HG02970 (cell line): ENCODE data around the gene NCK2.

ENCODE experiments used
- ATAC-seq: cut with Tn5 transposase; IDR thresholded peaks from one replicate; pipeline ENCODE4 v1.9.1; 2021; ENCODE audit warnings: mild to moderate bottlenecking, moderate library complexity, moderate number of reproducible peaks; ENCODE audit not compliant: unreplicated experiment, low FRiP score

Gene NCK2

DNA sequence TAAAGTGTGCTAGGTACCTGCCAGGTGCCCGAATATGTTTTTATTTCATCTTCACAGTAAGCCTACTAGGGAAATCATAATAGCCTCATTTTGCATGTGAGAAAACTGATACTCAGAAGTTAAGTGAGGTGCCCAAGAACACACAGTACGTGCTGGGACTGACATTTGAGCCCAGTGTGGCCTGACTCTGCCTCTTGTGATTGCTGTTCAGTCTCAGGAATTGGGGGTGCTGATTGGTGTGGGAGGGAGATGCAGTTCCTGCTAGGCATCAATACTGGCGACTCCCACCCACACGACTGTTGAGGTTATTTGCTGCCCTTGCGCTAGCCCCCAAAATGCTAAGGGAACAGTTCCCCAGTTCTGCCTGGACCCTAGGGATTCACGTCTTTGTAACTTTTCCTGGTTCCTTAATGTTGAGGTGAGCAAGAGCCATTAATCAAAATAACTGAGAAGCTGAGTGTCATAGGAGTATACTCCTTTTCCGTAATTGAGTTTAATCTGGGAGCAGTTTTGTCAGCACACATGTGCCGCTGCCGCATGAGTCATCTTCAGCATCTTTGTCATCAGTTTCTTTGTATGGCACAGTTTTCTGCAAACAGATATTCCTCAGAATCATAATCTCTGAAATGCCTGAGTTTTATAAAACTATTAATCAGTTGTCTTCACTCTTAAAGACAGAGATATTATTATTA is 120.7 kb downstream of the NCK2 start:
- no peak for ATAC-seq

DNA sequence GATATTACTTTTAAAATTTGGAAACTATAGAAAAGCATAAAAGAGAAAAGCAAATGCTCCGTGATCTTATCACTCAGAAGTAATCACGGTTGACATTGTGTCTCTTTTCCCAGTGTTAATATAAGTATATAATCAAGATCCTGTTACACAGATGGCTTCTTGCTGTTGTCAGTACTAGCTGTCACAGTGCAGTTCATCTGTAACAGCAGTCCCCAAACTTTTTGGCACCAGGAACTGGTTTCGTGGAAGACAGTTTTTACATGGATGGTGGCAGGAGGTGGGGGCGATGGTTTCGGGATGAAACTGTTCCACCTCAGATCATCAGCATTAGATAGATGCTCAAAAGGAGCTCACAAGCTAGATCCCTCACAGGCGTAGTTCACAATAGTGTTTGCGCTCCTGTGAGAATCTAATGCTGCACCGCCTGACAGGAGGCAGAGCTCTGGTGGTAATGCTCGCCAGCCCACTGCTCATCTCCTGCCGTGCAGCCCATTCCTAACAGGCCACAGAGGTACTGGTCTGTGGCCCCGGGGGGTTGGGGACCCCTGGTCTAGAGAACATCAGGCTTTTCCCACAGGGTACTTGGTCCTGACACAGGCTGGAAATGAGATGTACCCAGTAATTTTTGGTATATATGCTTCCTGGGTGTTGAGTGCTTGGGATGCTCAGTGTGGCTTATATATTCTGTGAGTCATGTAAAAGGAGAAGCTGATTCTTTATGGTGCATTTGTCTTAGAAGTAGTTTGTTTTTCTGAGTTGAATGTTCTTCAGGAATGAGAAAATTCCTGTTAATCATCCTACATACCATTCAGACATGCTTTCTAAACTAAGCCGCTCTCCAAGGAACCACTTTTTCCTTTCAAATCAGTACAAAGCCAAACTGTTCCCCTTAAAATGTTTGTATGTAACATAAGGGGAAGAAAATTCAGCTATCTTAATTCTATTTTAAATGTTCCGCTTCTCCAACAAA is 121.8 kb downstream of the NCK2 start:
- ATAC-seq = no peak

DNA sequence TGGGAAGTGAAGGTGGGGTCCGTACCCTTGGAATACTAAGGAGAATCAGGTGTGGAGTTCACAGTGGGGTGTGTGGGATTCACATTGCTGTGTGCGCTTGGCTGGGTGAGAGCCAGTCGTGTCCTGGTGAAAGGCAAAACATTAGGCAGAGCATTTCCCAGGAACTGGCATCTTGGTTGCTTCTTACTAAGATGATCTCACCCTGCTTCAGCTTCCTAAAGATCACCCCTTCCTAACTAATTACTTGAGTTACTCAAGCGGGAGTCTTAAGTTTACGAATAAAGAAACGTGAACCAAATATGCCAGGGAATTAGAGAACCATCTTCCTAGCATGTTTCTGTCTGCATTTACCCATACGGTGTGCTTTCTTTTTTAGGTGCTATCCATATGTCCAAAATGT is 122.9 kb downstream of the NCK2 start:
- no peak for ATAC-seq

DNA sequence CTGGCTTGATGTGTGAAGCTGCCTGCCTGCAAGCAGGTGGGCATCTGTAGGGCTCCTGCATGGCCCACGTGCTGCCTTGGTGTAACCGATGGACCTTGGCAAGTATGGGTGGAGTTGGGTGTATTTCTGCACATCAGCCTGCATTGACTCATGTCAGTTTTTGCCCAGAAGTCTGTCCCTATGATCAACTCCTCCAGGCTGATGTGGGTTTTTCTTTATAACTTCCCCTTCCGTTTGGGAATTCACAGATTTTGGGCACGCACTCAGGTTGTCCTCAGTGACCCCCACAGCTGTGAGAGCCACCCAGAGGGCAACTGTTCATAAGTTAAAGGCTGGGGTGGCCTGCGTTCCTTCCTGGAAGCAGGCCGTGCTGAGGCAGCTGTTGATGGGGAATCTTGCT is 123.3 kb downstream of the NCK2 start:
- ATAC-seq = no peak

DNA sequence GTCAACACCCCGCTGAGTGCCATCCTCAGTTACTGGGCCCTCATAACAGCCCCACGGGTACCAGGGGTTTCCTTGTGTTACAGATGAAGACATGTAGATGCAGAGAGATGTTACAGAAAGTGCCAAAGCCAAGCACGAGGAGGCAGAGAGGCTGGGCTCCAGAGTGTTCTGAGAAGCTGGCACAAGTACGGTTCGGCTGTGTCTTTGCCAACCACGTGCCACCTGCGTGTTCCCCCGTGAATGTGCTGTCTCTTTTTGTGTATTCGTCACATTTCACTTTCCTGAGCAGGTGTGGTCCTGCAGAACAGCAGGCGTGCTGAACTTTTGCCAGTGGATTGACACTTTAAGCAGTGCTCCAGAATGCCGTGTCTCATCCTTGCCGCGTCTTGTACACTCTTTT is 124.6 kb downstream of the NCK2 start:
- ATAC-seq = no peak

DNA sequence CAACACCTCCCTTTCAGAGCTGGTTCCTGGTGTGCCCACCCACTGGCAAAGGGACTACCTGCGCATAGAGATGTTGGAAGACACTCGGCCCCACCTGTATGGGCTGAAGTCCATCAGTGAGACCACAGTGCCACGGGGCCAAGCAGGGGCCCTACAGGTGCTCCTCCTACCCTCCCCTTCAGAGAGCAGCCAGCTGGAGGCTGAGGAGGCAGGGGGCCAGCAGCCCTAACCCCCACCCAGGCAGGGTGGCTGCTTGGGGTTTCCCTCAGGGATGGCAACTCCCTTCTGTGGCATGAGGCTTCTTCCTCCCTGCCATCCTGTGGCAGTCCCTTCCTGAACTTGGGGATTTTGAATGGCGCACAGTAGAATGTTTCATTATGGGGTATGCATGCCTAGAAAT is 125.3 kb downstream of the NCK2 start:
- no peak for ATAC-seq

DNA sequence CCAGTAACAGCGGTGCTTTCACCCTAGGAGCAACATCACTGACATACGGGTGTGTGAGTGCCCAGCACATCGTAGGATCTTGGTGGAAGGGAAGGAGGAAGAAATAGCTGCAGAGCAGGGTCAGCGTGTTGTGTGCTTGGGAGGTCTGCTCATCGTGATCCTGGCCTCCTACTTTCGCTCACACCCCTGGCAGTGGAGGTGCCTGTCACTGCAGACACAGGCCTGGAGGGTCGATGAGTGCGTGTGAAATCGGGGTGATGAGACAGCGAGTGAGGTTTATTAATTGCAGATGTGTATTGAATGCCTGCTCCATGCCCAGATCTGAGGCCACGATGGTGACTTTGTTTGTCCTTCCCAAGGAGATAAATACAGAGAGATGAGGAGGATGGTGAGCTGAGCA is 126.1 kb downstream of the NCK2 start:
- ATAC-seq = no peak

DNA sequence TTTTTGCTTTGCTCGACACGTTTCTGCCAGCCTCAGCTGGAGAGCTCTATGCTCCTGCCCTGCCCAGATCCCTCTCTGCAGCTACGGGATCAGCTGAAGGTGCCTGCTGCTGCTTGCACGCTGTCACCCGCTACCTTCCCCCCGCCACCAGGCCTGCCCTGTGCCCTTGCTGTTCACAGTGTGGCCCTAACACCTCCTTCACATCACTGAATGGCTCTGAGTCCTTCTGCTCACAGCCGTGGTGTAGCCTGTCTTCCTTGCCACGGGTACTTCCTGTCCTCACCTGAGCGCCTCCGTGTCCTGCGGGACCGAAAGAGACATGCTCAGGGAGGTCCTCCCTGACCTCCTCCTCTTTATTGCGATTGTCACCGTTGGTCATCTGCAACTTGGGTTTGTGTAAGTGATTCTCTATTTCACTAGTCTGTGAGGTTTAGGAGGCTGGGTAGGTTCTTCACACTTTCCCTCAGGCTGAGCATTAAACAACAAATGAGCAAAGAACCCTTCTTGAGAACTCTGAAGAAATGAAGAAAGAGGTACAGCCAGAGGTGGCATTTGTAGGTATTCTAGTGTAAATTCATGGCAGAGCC is 127.5 kb downstream of the NCK2 start:
- no peak for ATAC-seq

DNA sequence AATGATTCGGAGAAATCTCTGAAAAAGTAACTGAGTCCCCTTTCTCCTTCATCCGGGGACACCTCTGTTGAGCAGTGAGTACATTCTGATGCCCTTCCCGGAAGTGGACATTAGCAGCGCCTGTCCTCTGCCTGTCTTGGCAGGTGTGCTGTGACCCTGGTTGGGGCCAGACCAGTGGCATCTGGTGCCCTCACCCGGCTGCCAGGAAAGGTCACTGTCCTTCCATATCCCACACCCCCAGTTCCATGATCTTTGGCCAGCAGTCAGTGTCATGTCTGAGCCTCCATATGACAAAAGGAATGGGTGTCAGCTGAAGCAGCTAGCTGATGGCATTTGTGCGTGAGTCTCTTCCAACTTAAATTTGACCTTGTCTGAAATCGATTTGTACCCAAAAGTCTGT is 128.1 kb downstream of the NCK2 start:
- no peak for ATAC-seq

DNA sequence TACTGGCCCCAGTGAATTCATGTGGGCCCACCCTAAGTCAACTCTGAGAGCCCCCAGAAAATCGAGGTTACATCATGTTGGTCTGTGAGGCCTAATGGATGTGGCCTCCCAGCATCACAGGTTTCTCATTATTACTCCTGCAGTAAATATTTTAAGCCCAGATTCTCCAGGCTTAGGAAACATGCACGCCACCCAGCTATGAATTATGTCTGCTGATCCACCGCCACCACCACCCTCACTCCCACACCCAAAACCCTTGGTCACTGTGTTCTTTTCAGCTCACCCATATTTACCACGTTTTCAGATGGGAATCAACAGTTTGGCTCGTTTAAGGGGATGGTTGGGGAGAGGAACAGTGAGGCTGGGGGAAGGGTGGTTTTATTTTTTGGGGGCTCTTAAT is 128.6 kb downstream of the NCK2 start:
- ATAC-seq = peak; percentile 5

DNA sequence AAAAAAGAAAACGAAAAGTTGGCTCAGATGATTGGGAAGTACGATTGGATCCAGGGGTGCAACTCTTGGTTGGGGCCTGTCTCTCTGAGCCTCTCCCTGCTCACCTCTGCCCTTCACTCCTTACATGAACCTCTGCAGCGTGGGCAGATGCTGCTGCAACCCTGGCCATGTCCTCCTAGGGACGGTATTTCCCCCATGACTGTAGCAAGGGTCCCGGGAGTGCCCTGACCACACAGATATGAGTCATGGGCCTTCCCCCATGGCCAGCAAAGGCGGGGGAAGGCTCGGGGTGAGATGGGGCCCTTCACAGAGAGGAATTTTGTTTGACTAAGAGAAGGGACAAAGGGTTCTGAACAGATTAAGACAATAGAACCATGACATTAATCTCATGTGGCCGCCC is 129.0 kb downstream of the NCK2 start:
- peak; percentile 74 for ATAC-seq

DNA sequence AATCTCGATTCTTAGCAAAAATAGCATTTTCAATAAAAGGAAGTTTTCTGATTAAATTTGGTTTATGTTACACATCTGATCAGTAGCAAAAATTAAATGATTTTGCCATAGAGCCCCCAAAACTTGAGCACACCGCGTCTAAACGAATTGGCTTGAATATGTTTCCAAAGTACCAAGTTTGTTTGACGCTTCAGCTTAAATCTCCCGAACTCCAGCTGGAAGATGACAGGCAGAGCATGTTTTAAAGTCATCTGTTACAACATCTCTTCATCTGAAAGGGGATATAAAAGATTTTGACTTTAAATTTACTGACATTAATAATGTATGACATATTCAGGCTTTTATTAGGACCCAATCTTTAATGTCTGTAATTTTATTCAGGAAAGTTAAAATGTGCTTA is 129.8 kb downstream of the NCK2 start:
- ATAC-seq = no peak

DNA sequence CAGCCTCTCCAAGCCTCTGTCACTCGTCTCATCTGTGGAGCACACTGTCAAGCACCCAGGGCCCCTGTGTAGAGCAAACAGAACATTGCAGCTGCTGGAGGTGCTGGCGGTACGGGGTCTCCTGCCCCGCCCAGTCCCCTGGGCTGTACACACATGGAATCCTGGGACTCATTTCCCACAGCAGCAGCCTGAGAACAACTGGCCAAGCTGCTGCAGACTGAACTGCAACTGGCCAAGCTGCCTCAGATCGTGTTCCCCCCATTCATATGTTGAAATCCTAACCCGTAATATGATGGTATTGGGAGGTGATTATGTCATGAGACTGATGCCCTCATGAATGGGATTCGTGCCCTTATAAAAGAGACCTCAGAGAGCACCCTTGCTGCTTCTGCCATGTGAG is 130.5 kb downstream of the NCK2 start:
- ATAC-seq = no peak

DNA sequence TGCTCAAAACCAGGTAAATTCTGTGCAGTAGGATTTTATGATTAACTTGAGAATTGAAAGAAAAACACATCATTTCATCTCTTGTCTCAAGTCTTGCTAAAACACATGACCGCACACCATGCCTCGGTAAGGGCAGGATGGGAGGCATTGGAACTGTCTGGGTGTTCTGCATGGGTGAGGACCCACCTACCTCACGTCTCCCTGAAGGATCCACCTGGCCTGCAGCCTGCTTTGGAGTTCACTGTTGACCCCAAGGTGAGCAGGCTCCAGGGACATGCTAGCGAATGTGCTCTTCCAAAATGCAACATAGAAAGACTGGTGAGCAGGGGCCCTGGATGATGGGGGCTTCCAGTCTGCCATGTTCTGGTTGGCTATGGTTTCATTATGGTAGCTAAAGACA is 131.5 kb downstream of the NCK2 start:
- ATAC-seq = no peak

DNA sequence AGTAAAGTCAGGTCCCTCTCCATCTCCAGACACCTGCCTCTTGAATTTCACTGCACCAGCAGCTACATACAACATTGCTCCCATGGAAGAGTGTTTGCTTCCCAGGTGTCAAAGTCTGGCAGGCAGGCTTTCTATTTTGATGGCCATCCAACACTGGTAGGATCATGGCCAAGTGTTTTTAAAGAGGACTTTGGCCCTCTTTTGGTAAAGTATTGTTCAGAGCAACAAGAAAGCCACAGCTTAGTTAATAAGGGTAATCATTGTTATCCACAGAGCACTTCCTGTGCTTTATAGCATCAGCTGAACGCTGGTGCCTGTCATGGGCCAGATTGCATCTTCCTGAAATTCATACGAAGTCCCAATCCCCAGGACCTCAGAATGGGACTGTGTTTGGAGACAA is 133.2 kb downstream of the NCK2 start:
- ATAC-seq = no peak

DNA sequence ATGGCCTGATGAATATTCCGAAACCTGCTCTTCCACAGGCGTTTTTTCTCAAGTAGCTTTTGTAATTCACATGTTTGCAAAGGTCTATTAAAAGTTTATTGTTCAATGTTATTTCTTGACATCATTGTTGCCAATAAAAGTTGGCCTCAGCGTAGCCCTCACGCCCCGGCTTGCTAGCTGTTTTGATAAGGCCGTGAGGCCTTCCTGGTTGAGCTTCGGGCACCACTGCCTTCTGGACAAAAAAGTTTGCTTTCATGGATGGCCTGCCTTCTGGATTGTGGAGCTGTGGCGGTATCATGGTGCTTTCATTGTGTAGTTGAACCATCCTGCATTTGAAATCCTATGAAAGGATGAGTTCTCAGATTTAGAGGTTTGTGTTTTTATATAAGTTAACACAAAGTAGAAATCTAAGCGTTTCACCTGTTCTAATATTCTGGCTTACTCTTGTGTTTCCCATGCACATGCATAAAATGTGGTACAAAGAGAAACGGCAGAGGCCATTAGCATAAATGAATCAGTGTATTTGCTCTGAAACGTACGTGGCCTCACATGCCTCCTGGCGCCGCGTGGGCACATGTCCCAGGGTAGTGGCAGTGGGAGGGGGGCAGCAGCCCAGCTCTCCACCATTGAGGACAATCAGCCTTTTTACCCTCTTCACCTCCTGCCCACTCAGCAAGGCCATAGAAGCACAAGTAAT is 134.5 kb downstream of the NCK2 start:
- ATAC-seq = no peak

DNA sequence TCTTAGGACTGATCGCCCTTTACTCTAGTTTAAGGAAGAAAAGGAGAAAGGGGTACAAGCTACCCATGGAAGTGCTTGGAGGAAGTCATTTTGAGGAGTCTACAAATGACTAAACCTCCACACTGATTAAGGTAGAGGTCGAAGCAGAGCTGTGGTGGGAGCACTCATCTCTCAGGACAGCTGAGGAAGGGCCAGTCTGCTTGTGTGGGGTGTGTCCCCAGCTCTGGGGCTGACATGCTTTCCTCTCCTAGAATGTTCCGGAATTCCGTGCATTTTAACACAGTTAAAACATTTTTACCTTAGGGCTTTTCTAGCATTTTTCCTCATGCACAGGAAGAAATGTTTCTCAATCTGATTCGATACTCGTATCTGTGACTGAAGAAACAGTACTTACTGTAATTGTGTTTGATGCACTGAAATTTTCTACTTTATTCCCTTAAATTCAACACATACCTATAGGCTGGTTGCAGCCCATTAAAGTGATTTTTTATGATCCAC is 135.1 kb downstream of the NCK2 start:
- no peak for ATAC-seq

DNA sequence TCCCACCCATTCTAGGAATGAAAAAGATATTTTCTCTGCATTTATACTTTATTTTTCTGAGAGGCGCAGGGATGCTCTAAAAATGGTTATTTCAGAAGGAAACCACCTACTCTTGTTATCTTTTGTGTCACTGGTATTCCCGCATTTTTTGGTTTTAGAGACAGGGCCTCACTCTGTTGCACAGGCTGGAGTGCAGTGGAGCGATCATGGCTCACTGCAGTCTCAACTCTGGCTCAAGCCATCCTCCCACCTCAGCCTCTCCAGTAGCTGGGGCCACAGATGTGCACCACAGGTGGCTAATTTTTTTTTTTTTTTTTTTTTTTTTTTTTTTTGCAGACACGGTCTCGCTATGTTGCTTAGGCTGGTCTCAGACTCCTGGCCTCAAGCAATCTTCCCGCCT is 135.9 kb downstream of the NCK2 start:
- ATAC-seq = no peak

DNA sequence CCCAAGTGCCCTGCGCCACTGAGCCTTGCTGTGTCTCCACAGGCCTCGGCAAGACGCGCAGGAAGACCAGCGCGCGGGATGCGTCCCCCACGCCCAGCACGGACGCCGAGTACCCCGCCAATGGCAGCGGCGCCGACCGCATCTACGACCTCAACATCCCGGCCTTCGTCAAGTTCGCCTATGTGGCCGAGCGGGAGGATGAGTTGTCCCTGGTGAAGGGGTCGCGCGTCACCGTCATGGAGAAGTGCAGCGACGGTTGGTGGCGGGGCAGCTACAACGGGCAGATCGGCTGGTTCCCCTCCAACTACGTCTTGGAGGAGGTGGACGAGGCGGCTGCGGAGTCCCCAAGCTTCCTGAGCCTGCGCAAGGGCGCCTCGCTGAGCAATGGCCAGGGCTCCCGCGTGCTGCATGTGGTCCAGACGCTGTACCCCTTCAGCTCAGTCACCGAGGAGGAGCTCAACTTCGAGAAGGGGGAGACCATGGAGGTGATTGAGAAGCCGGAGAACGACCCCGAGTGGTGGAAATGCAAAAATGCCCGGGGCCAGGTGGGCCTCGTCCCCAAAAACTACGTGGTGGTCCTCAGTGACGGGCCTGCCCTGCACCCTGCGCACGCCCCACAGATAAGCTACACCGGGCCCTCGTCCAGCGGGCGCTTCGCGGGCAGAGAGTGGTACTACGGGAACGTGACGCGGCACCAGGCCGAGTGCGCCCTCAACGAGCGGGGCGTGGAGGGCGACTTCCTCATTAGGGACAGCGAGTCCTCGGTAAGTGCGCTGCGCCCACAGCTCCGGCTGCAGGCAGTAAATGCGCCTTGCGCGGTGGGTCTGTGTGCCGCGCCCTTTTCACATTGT is 136.8 kb downstream of the NCK2 start:
- ATAC-seq = no peak

DNA sequence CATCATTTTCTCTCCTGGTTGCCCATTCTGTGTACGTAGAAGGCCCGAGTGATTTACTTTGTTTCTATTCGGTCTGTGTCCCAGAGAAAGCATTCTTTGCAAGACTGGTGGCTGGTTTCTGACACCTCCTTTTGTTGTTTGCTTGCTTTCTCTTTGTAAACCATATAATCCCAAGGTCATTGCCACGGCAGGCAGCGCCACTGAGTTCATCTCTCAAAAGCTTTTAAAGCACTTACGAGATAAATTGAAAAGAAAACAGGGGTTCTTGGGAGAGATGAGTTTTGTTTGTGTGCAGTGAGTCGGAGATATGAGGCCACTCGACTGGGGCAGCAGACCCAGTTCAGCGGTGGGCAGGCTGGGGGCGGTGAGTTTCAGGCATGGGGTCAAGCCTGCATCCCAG is 137.6 kb downstream of the NCK2 start:
- ATAC-seq = no peak
